ENCODE results near the gene RALB. TPM values are rescaled to one million over a fixed set of nuclear protein-coding genes. Genes with fewer than 3 reads are reported as not detected.
"Not testable (repeated sequence)": the region's sequence is repeated elsewhere in the genome, so short reads cannot be mapped to it uniquely, and the experiment has no call there.

RALB gene
- total and polyA plus RNA-seq, 2 donors (not counting 1 experiment from before 2014, with no cell fraction given) = 58.3 to 73.9 TPM

GRCh38 chr2:120258196-120258595, 5.5 kb downstream of the RALB start:
- H3K36me3 ChIP-seq (ENCODE audit: control insufficient read depth, insufficient read depth, low read length) = no peaks in the 10 kb centered on the region
- no peak overlapping the region for H2AFZ ChIP-seq (ENCODE audit: low read length)
- no peak overlapping the region for H3K27ac ChIP-seq (ENCODE audit: insufficient read depth, low read length)
- H4K20me1 ChIP-seq (ENCODE audit: control insufficient read depth, extremely low read depth, insufficient read depth, low read length) = no peaks in the 10 kb centered on the region
- H3K79me2 ChIP-seq (ENCODE audit: control insufficient read depth, insufficient read depth, low read length) = peaks cover 81% of the 10 kb centered on the region
- DNase-seq (ENCODE audit: low read depth in 2 of 2) = no peak
- no peaks in the 10 kb centered on the region for H3K9me3 ChIP-seq (ENCODE audit: control insufficient read depth, insufficient read depth, low read depth, low read length)
- TF ChIP-seq CTCF (conservative IDR thresholded peaks at IDR 0.05 in 1 of 2, IDR thresholded peaks at IDR 0.05 in 1 of 2; ENCODE audit: low read depth in 1 of 2, low read length in 2 of 2) (no peak), EZH2 (IDR thresholded peaks at IDR 0.05; ENCODE audit: low read length, missing control alignments) (no peak)
- peaks cover 2% of the 10 kb centered on the region for H3K4me1 ChIP-seq (ENCODE audit: control insufficient read depth, extremely low read depth, insufficient read depth, low read length)
- H3K9ac ChIP-seq (ENCODE audit: insufficient read depth, low read length) = no peak overlapping the region
- H3K4me2 ChIP-seq (ENCODE audit: extremely low read depth, insufficient read depth, low read length) = no peak overlapping the region
- H3K27me3 ChIP-seq (ENCODE audit: control insufficient read depth, insufficient read depth, low read length) = no peaks in the 10 kb centered on the region
- H3K4me3 ChIP-seq (replicated peaks in 1 of 4; ENCODE audit: control extremely low read depth in 1 of 4, insufficient read depth in 1 of 4, low read depth in 3 of 4, low read length in 4 of 4) = no peak overlapping the region

GRCh38 chr2:120259939-120260338, 7.3 kb downstream of the RALB start:
- not testable (repeated sequence) for H3K27me3 ChIP-seq (ENCODE audit: control insufficient read depth, insufficient read depth, low read length); H3K36me3 ChIP-seq (ENCODE audit: control insufficient read depth, insufficient read depth, low read length); DNase-seq (ENCODE audit: low read depth in 2 of 2); H3K27ac ChIP-seq (ENCODE audit: insufficient read depth, low read length); H3K9me3 ChIP-seq (ENCODE audit: control insufficient read depth, insufficient read depth, low read depth, low read length); H3K4me1 ChIP-seq (ENCODE audit: control insufficient read depth, extremely low read depth, insufficient read depth, low read length); H3K4me2 ChIP-seq (ENCODE audit: extremely low read depth, insufficient read depth, low read length); H3K9ac ChIP-seq (ENCODE audit: insufficient read depth, low read length); H4K20me1 ChIP-seq (ENCODE audit: control insufficient read depth, extremely low read depth, insufficient read depth, low read length); H3K4me3 ChIP-seq (replicated peaks in 1 of 4; ENCODE audit: control extremely low read depth in 1 of 4, insufficient read depth in 1 of 4, low read depth in 3 of 4, low read length in 4 of 4); H2AFZ ChIP-seq (ENCODE audit: low read length)
- H3K79me2 ChIP-seq (ENCODE audit: control insufficient read depth, insufficient read depth, low read length) = peaks cover 70% of the 10 kb centered on the region

- Histone ChIP-seq H3K4me3 (replicated peaks in 1 of 4; ENCODE audit: control extremely low read depth in 1 of 4, insufficient read depth in 1 of 4, low read depth in 3 of 4, low read length in 4 of 4) (no peak overlapping the region), H3K27me3 (ENCODE audit: control insufficient read depth, insufficient read depth, low read length) (no peaks in the 10 kb centered on the region), H3K79me2 (ENCODE audit: control insufficient read depth, insufficient read depth, low read length) (peaks cover 71% of the 10 kb centered on the region), H3K9ac (ENCODE audit: insufficient read depth, low read length) (no peak overlapping the region), H3K4me1 (ENCODE audit: control insufficient read depth, extremely low read depth, insufficient read depth, low read length) (peaks cover 2% of the 10 kb centered on the region), H3K27ac (ENCODE audit: insufficient read depth, low read length) (no peak overlapping the region), H3K9me3 (ENCODE audit: control insufficient read depth, insufficient read depth, low read depth, low read length) (no peaks in the 10 kb centered on the region), H3K4me2 (ENCODE audit: extremely low read depth, insufficient read depth, low read length) (no peak overlapping the region), H2AFZ (ENCODE audit: low read length) (no peak overlapping the region), H4K20me1 (ENCODE audit: control insufficient read depth, extremely low read depth, insufficient read depth, low read length) (no peaks in the 10 kb centered on the region), H3K36me3 (ENCODE audit: control insufficient read depth, insufficient read depth, low read length) (no peaks in the 10 kb centered on the region)
- TF ChIP-seq EZH2 (IDR thresholded peaks at IDR 0.05; ENCODE audit: low read length, missing control alignments) (no peak), CTCF (conservative IDR thresholded peaks at IDR 0.05 in 1 of 2, IDR thresholded peaks at IDR 0.05 in 1 of 2; ENCODE audit: low read depth in 1 of 2, low read length in 2 of 2) (no peak)
- no peak for DNase-seq (ENCODE audit: low read depth in 2 of 2)
Measured at GRCh38 chr2:120260736-120261135, 8.1 kb downstream of the RALB start.
